ENCODE measurements around the gene SYT17.

GRCh38 chr16:19294156-19294649 lies 126.2 kb downstream of the SYT17 start:
- TF ChIP-seq CTCF (conservative IDR thresholded peaks at IDR 0.05; ENCODE audit: low read length) (no peak), EZH2phosphoT487 (IDR thresholded peaks at IDR 0.05; ENCODE audit: borderline replicate concordance) (no peak)

Measured in Loucy (cell line).